Right renal cortex interstitium (tissue), 3 donors: Measurements from ENCODE around the gene ZNF512B. TPM values are rescaled to one million over a fixed set of nuclear protein-coding genes. Genes with fewer than 3 reads are reported as not detected.

Source experiments
- polyA plus RNA-seq, 3 donors: library from polyadenylated mRNA; unstranded; fragments of 120-200 nt; gene quantifications; one replicate each; pipeline ENCODE4 v1.2.1, GENCODE V29; 2013; ENCODE audit not compliant: insufficient read length in 3 of 3

Gene ZNF512B
- polyA plus RNA-seq, 3 donors = 20.9 to 23.3 (median 21.8) TPM

Other genes starting within 250 kb of the ZNF512B start
- 1 to 10 TPM; 2.8 to 5.2 (median 3.8) TPM for gene LIME1, start 233.3 kb downstream of the ZNF512B start, polyA plus RNA-seq
- gene SLC2A4RG, start 230.2 kb downstream of the ZNF512B start, polyA plus RNA-seq = 10 to 100 TPM; 57.9 to 66.1 (median 60.9) TPM
- gene ZBTB46, start 138.7 kb downstream of the ZNF512B start, polyA plus RNA-seq = 10 to 100 TPM; 13.6 to 16.0 (median 14.5) TPM
- gene ABHD16B, start 108.4 kb downstream of the ZNF512B start, polyA plus RNA-seq = not detected
- 10 to 100 TPM; 80.6 to 82.1 (median 81.3) TPM for gene TPD52L2, start 104.7 kb downstream of the ZNF512B start, polyA plus RNA-seq
- gene DNAJC5, start 74.8 kb downstream of the ZNF512B start, polyA plus RNA-seq = 10 to 100 TPM; 25.7 to 29.0 (median 28.7) TPM
- 10 to 100 TPM; 33.5 to 35.5 (median 33.6) TPM for gene UCKL1, start 13.5 kb downstream of the ZNF512B start, polyA plus RNA-seq
- gene SAMD10, start 9.7 kb upstream of the ZNF512B start, polyA plus RNA-seq = 1 to 10 TPM; 6.5 to 6.7 (median 6.6) TPM
- gene PRPF6, start 11.2 kb upstream of the ZNF512B start, polyA plus RNA-seq = 10 to 100 TPM; 89.5 to 94.8 (median 89.9) TPM
- under 1 TPM; 0.40 to 0.51 (median 0.43) TPM for gene C20orf204, start 66.3 kb upstream of the ZNF512B start, polyA plus RNA-seq
- 1 to 10 TPM; 5.6 to 9.0 (median 6.5) TPM for gene SOX18, start 79.7 kb upstream of the ZNF512B start, polyA plus RNA-seq
- 10 to 100 TPM; 71.0 to 72.0 (median 71.0) TPM for gene TCEA2, start 93.3 kb upstream of the ZNF512B start, polyA plus RNA-seq
- 1 to 10 TPM; 3.8 to 5.4 (median 4.8) TPM for gene RGS19, start 109.6 kb upstream of the ZNF512B start, polyA plus RNA-seq
- 1 to 10 TPM in 1 of 3 donors, under 1 TPM in 2; 0.67 to 1.1 (median 0.69) TPM for gene OPRL1, start 110.2 kb upstream of the ZNF512B start, polyA plus RNA-seq
- gene LKAAEAR1, start 114.5 kb upstream of the ZNF512B start, polyA plus RNA-seq = under 1 TPM in 1 of 3 donors, not detected in 2; 0.34 TPM
- not detected for gene NPBWR2, start 137.6 kb upstream of the ZNF512B start, polyA plus RNA-seq
- under 1 TPM; 0.35 to 0.50 (median 0.46) TPM for gene MYT1, start 194.5 kb upstream of the ZNF512B start, polyA plus RNA-seq